ENCODE data around the gene TMEM109.

The TMEM109 gene

GRCh38 chr11:60912851-60913528 is 968 bp upstream of the TMEM109 start:
- Histone ChIP-seq H3K27ac (ENCODE audit: low read depth, low read length, severe bottlenecking) (peak overlapping the region; percentile 89), H3K9me3 (ENCODE audit: control insufficient read depth, low read length) (no peaks in the 10 kb centered on the region), H3K4me1 (ENCODE audit: control insufficient read depth, insufficient read depth, low read length, poor library complexity, severe bottlenecking) (peaks cover under 1% of the 10 kb centered on the region), H3K4me3 (ENCODE audit: extremely low read depth, insufficient read depth, low read length, poor library complexity, severe bottlenecking) (peak overlapping the region; percentile 78), H3K36me3 (ENCODE audit: control insufficient read depth, insufficient read depth, low read length) (peaks cover 14% of the 10 kb centered on the region)
- WGBS, 2 experiments (ENCODE audit: insufficient coverage in 2 of 2) = 92 to 97% methylated on average over 20 to 21 of the region's 22 CpGs

- H3K9me3 ChIP-seq (ENCODE audit: control insufficient read depth, low read length) = no peaks in the 10 kb centered on the region
- 2 to 3% methylated on average over 18 to 20 of the region's 31 CpGs for WGBS, 2 experiments (ENCODE audit: insufficient coverage in 2 of 2)
- H3K27ac ChIP-seq (ENCODE audit: low read depth, low read length, severe bottlenecking) = peak overlapping the region; percentile 89
- H3K4me1 ChIP-seq (ENCODE audit: control insufficient read depth, insufficient read depth, low read length, poor library complexity, severe bottlenecking) = peaks cover 16% of the 10 kb centered on the region
- peak overlapping the region; percentile 78 for H3K4me3 ChIP-seq (ENCODE audit: extremely low read depth, insufficient read depth, low read length, poor library complexity, severe bottlenecking)
- H3K36me3 ChIP-seq (ENCODE audit: control insufficient read depth, insufficient read depth, low read length) = peaks cover 23% of the 10 kb centered on the region
Observed at GRCh38 chr11:60914633-60915247, 782 bp downstream of the TMEM109 start.

- 10 to 11% methylated on average over 10 to 12 of the region's 17 CpGs for WGBS, 2 experiments (ENCODE audit: insufficient coverage in 2 of 2)
- H3K36me3 ChIP-seq (ENCODE audit: control insufficient read depth, insufficient read depth, low read length) = peaks cover 30% of the 10 kb centered on the region
- peaks cover 16% of the 10 kb centered on the region for H3K4me1 ChIP-seq (ENCODE audit: control insufficient read depth, insufficient read depth, low read length, poor library complexity, severe bottlenecking)
- H3K27ac ChIP-seq (ENCODE audit: low read depth, low read length, severe bottlenecking) = peak overlapping the region; percentile 67
- H3K9me3 ChIP-seq (ENCODE audit: control insufficient read depth, low read length) = no peaks in the 10 kb centered on the region
- H3K4me3 ChIP-seq (ENCODE audit: extremely low read depth, insufficient read depth, low read length, poor library complexity, severe bottlenecking) = peak overlapping the region; percentile 78
Observed at GRCh38 chr11:60915248-60915914, 1.4 kb downstream of the TMEM109 start.

GRCh38 chr11:60916669-60917206 is 2.8 kb downstream of the TMEM109 start:
- no peak overlapping the region for H3K27ac ChIP-seq (ENCODE audit: low read depth, low read length, severe bottlenecking)

GRCh38 chr11:60917267-60917666 is 3.3 kb downstream of the TMEM109 start:
- no peak overlapping the region for H3K27ac ChIP-seq (ENCODE audit: low read depth, low read length, severe bottlenecking)
- 86 to 92% methylated on average over 1 of the region's 1 CpG for WGBS, 2 experiments (ENCODE audit: insufficient coverage in 2 of 2)
- H3K4me1 ChIP-seq (ENCODE audit: control insufficient read depth, insufficient read depth, low read length, poor library complexity, severe bottlenecking) = peaks cover 16% of the 10 kb centered on the region
- H3K9me3 ChIP-seq (ENCODE audit: control insufficient read depth, low read length) = no peaks in the 10 kb centered on the region
- H3K4me3 ChIP-seq (ENCODE audit: extremely low read depth, insufficient read depth, low read length, poor library complexity, severe bottlenecking) = no peak overlapping the region
- H3K36me3 ChIP-seq (ENCODE audit: control insufficient read depth, insufficient read depth, low read length) = peaks cover 46% of the 10 kb centered on the region

More at GRCh38 chr11:60916669-60917206, 2.8 kb downstream of the TMEM109 start:
- Histone ChIP-seq H3K4me1 (ENCODE audit: control insufficient read depth, insufficient read depth, low read length, poor library complexity, severe bottlenecking) (peaks cover 16% of the 10 kb centered on the region), H3K9me3 (ENCODE audit: control insufficient read depth, low read length) (no peaks in the 10 kb centered on the region), H3K4me3 (ENCODE audit: extremely low read depth, insufficient read depth, low read length, poor library complexity, severe bottlenecking) (no peak overlapping the region), H3K36me3 (ENCODE audit: control insufficient read depth, insufficient read depth, low read length) (peaks cover 43% of the 10 kb centered on the region)
- WGBS, 2 experiments (ENCODE audit: insufficient coverage in 2 of 2) = 88 to 89% methylated on average over 1 to 3 of the region's 3 CpGs

- no peaks in the 10 kb centered on the region for H3K9me3 ChIP-seq (ENCODE audit: control insufficient read depth, low read length)
- H3K27ac ChIP-seq (ENCODE audit: low read depth, low read length, severe bottlenecking) = no peak overlapping the region
- no peak overlapping the region for H3K4me3 ChIP-seq (ENCODE audit: extremely low read depth, insufficient read depth, low read length, poor library complexity, severe bottlenecking)
- WGBS, 2 experiments (ENCODE audit: insufficient coverage in 2 of 2) = 93% methylated on average over 3 to 4 of the region's 4 CpGs
- H3K36me3 ChIP-seq (ENCODE audit: control insufficient read depth, insufficient read depth, low read length) = peaks cover 54% of the 10 kb centered on the region
- peaks cover 16% of the 10 kb centered on the region for H3K4me1 ChIP-seq (ENCODE audit: control insufficient read depth, insufficient read depth, low read length, poor library complexity, severe bottlenecking)
Observed at GRCh38 chr11:60918251-60918938, 4.4 kb downstream of the TMEM109 start.

GRCh38 chr11:60918939-60919265 is 4.9 kb downstream of the TMEM109 start:
- no peak overlapping the region for H3K27ac ChIP-seq (ENCODE audit: low read depth, low read length, severe bottlenecking)
- H3K4me3 ChIP-seq (ENCODE audit: extremely low read depth, insufficient read depth, low read length, poor library complexity, severe bottlenecking) = no peak overlapping the region
- H3K4me1 ChIP-seq (ENCODE audit: control insufficient read depth, insufficient read depth, low read length, poor library complexity, severe bottlenecking) = peaks cover 18% of the 10 kb centered on the region
- peaks cover 54% of the 10 kb centered on the region for H3K36me3 ChIP-seq (ENCODE audit: control insufficient read depth, insufficient read depth, low read length)
- H3K9me3 ChIP-seq (ENCODE audit: control insufficient read depth, low read length) = no peaks in the 10 kb centered on the region
- WGBS, 2 experiments (ENCODE audit: insufficient coverage in 2 of 2) = 78% methylated on average over 2 of the region's 2 CpGs; no CpG with 5 or more reads in 1 of the 2 experiments

- 100% methylated on average over 1 of the region's 1 CpG; no CpG with 5 or more reads in 1 of the 2 experiments for WGBS, 2 experiments (ENCODE audit: insufficient coverage in 2 of 2)
- Histone ChIP-seq H3K36me3 (ENCODE audit: control insufficient read depth, insufficient read depth, low read length) (peaks cover 54% of the 10 kb centered on the region), H3K9me3 (ENCODE audit: control insufficient read depth, low read length) (no peaks in the 10 kb centered on the region), H3K4me1 (ENCODE audit: control insufficient read depth, insufficient read depth, low read length, poor library complexity, severe bottlenecking) (peaks cover 21% of the 10 kb centered on the region), H3K4me3 (ENCODE audit: extremely low read depth, insufficient read depth, low read length, poor library complexity, severe bottlenecking) (no peak overlapping the region), H3K27ac (ENCODE audit: low read depth, low read length, severe bottlenecking) (no peak overlapping the region)
Observed at GRCh38 chr11:60919320-60919719, 5.4 kb downstream of the TMEM109 start.

GRCh38 chr11:60919956-60920355 is 6.0 kb downstream of the TMEM109 start:
- H3K27ac ChIP-seq (ENCODE audit: low read depth, low read length, severe bottlenecking) = no peak overlapping the region
- WGBS, 2 experiments (ENCODE audit: insufficient coverage in 2 of 2) = 79 to 100% methylated on average over 2 of the region's 2 CpGs
- no peak overlapping the region for H3K4me3 ChIP-seq (ENCODE audit: extremely low read depth, insufficient read depth, low read length, poor library complexity, severe bottlenecking)

GRCh38 chr11:60921259-60921658 is 7.3 kb downstream of the TMEM109 start:
- H3K9me3 ChIP-seq (ENCODE audit: control insufficient read depth, low read length) = no peaks in the 10 kb centered on the region
- H3K36me3 ChIP-seq (ENCODE audit: control insufficient read depth, insufficient read depth, low read length) = peaks cover 53% of the 10 kb centered on the region
- H3K4me3 ChIP-seq (ENCODE audit: extremely low read depth, insufficient read depth, low read length, poor library complexity, severe bottlenecking) = no peak overlapping the region
- no peak overlapping the region for H3K27ac ChIP-seq (ENCODE audit: low read depth, low read length, severe bottlenecking)
- H3K4me1 ChIP-seq (ENCODE audit: control insufficient read depth, insufficient read depth, low read length, poor library complexity, severe bottlenecking) = peaks cover 26% of the 10 kb centered on the region
- 92 to 95% methylated on average over 7 to 11 of the region's 11 CpGs for WGBS, 2 experiments (ENCODE audit: insufficient coverage in 2 of 2)

More at GRCh38 chr11:60919956-60920355, 6.0 kb downstream of the TMEM109 start:
- Histone ChIP-seq H3K9me3 (ENCODE audit: control insufficient read depth, low read length) (no peaks in the 10 kb centered on the region), H3K4me1 (ENCODE audit: control insufficient read depth, insufficient read depth, low read length, poor library complexity, severe bottlenecking) (peaks cover 21% of the 10 kb centered on the region), H3K36me3 (ENCODE audit: control insufficient read depth, insufficient read depth, low read length) (peaks cover 54% of the 10 kb centered on the region)

All from mesodermal cell (in vitro differentiated cells).